Vagina (tissue), 2 donors: ENCODE results near the gene ESYT2.

ENCODE experiments used
- POLR2A ChIP-seq, 2 donors: fragments of 450-650 bp; IDR thresholded peaks; one replicate each; pipeline ENCODE4 v1.6.1; 2017; ENCODE audit warnings: antibody characterized with exemption in 2 of 2, mild to moderate bottlenecking in 2 of 2, moderate library complexity in 2 of 2
- TF ChIP-seq, protein P1 (sequence below), 3 experiments: fragments of 450-650 bp in 2 of 3; fragments of 200-600 bp in 1 of 3; sonication (generic) in 1 of 3; IDR thresholded peaks; one replicate each; pipeline ENCODE4 v1.5.1; 2017 to 2019; ENCODE audit warnings: antibody characterized with exemption in 3 of 3, mild to moderate bottlenecking in 2 of 3, moderate library complexity in 2 of 3

DNA sequence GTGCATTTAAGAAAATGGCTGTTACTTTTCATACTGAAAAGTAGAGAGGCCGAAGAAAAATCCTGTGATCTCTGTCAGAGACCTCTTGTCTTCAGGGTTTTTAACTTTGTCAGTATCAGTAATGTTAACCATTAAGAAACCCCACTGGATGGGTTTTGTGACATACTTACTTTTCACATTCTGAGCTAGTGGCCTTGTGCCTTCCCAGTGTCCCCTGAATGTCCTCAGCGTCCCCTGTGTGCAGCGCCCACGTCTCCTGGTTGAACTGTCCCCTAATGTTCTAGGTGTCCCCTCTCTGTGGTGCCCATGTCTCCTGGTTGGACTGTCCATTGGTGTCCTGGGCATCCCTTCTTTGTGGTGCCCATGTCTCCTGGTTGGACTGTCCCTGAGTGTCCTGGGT lies 36.7 kb upstream of the ESYT2 start:
- TF ChIP-seq, protein P1, sequence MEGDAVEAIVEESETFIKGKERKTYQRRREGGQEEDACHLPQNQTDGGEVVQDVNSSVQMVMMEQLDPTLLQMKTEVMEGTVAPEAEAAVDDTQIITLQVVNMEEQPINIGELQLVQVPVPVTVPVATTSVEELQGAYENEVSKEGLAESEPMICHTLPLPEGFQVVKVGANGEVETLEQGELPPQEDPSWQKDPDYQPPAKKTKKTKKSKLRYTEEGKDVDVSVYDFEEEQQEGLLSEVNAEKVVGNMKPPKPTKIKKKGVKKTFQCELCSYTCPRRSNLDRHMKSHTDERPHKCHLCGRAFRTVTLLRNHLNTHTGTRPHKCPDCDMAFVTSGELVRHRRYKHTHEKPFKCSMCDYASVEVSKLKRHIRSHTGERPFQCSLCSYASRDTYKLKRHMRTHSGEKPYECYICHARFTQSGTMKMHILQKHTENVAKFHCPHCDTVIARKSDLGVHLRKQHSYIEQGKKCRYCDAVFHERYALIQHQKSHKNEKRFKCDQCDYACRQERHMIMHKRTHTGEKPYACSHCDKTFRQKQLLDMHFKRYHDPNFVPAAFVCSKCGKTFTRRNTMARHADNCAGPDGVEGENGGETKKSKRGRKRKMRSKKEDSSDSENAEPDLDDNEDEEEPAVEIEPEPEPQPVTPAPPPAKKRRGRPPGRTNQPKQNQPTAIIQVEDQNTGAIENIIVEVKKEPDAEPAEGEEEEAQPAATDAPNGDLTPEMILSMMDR (IDR thresholded peaks at IDR 0.05) = no peak
- no peak for TF ChIP-seq POLR2A (IDR thresholded peaks at IDR 0.05)
